Duodenal mucosa (tissue), 2 donors: ENCODE measurements around the gene TRIM24.
A peak's percentile ranks its signal among the peaks of the same experiment; 100 is the strongest.

Source experiments
- H3K27ac ChIP-seq: one replicate; pipeline ENCODE4 v1.7.0; 2013; ENCODE audit warnings: low read depth, low read length
- H3K27me3 ChIP-seq, 2 donors: one replicate each; pipeline ENCODE4 v1.7.0; 2013; ENCODE audit warnings: low read length in 2 of 2, control low read depth in 1 of 2; ENCODE audit not compliant: insufficient read depth in 2 of 2, control insufficient read depth in 1 of 2
- H3K36me3 ChIP-seq, 2 donors: one replicate each; pipeline ENCODE4 v1.7.0; 2013; ENCODE audit warnings: low read length in 2 of 2, control low read depth in 1 of 2; ENCODE audit not compliant: insufficient read depth in 2 of 2, control insufficient read depth in 1 of 2
- H3K4me1 ChIP-seq, 2 donors: one replicate each; pipeline ENCODE4 v1.7.0; 2013; ENCODE audit warnings: low read length in 2 of 2, control low read depth in 1 of 2; ENCODE audit not compliant: insufficient read depth in 2 of 2, control insufficient read depth in 1 of 2
- H3K4me3 ChIP-seq, 2 donors: one replicate each; pipeline ENCODE4 v1.7.0; 2013; ENCODE audit warnings: low read length in 2 of 2, low read depth in 1 of 2
- H3K9ac ChIP-seq, 2 donors: one replicate each; pipeline ENCODE4 v1.7.0; 2013; ENCODE audit warnings: low read length in 2 of 2, low read depth in 1 of 2
- H3K9me3 ChIP-seq, 2 donors: one replicate each; pipeline ENCODE4 v1.7.0; 2013; ENCODE audit warnings: low read length in 2 of 2, control low read depth in 1 of 2; ENCODE audit not compliant: control insufficient read depth in 1 of 2

TRIM24 gene

DNA sequence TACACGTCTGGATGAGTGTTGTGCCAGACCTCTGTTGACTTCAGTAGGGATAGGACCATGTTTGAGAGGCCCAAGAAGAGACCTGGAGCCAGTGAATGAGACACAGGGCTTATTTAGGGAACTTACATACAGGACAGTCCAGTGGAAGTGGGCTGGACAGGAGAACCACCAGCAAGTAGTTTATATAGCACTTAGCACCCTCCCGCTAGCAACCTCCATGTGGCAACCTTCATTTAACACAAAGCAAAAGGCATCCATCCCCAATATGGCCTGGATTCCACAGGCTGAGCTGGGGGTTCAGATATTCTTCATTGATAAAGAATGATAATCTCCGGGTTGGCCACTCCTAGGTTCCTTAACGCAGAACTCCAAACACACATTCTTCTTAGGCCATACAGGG, 93.7 kb downstream of the TRIM24 start:
- Histone ChIP-seq H3K9me3 (peaks cover 31 to 38% of the 10 kb centered on the region in 2 donors), H3K27ac (no peak overlapping the region), H3K4me1 (no peaks in the 10 kb centered on the region), H3K36me3 (peaks cover 72 to 81% of the 10 kb centered on the region in 2 donors), H3K4me3 (no peak overlapping the region), H3K27me3 (no peaks in the 10 kb centered on the region), H3K9ac (no peak overlapping the region)

DNA sequence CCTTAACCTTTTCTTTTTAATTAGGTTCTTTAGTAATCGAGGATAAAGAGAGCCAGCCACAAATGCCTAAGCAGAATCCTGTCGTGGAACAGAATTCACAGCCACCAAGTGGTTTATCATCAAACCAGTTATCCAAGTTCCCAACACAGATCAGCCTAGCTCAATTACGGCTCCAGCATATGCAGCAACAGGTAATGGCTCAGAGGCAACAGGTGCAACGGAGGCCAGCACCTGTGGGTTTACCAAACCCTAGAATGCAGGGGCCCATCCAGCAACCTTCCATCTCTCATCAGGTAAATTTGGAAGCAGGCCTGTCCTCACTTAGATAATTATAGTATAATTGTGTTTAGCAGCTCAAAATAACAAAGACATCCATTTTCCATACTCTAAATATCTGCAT, 94.6 kb downstream of the TRIM24 start:
- peaks cover 39 to 40% of the 10 kb centered on the region in 2 donors for H3K9me3 ChIP-seq

DNA sequence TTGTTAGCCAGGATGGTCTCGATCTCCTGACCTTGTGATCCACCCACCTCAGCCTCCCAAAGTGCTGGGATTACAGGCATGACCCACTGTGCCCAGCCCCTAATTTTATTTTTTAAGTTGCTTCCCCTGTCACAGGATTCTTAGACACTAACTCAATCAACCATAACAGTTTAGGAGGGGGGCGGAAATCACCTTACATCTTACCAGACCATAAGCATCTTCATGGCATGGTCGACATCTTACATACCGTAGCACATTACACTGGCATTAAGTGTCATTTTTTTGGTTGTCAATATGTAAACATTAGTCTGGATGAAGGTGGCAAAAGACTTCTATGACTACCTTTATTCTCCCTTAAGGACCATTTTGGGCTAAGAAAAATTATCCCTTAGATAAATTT, 95.6 kb downstream of the TRIM24 start:
- no peaks in the 10 kb centered on the region for H3K27me3 ChIP-seq
- no peaks in the 10 kb centered on the region for H3K4me1 ChIP-seq
- no peak overlapping the region for H3K27ac ChIP-seq
- peaks cover 78 to 95% of the 10 kb centered on the region in 2 donors for H3K36me3 ChIP-seq
- no peak overlapping the region for H3K9ac ChIP-seq
- no peak overlapping the region for H3K4me3 ChIP-seq
- H3K9me3 ChIP-seq = peaks cover 41 to 43% of the 10 kb centered on the region in 2 donors

More for the DNA sequence above, 94.6 kb downstream of the TRIM24 start:
- H3K4me1 ChIP-seq = no peaks in the 10 kb centered on the region
- no peak overlapping the region for H3K9ac ChIP-seq
- no peak overlapping the region for H3K27ac ChIP-seq
- H3K27me3 ChIP-seq = no peaks in the 10 kb centered on the region
- H3K4me3 ChIP-seq = no peak overlapping the region
- H3K36me3 ChIP-seq = peaks cover 72 to 85% of the 10 kb centered on the region in 2 donors

DNA sequence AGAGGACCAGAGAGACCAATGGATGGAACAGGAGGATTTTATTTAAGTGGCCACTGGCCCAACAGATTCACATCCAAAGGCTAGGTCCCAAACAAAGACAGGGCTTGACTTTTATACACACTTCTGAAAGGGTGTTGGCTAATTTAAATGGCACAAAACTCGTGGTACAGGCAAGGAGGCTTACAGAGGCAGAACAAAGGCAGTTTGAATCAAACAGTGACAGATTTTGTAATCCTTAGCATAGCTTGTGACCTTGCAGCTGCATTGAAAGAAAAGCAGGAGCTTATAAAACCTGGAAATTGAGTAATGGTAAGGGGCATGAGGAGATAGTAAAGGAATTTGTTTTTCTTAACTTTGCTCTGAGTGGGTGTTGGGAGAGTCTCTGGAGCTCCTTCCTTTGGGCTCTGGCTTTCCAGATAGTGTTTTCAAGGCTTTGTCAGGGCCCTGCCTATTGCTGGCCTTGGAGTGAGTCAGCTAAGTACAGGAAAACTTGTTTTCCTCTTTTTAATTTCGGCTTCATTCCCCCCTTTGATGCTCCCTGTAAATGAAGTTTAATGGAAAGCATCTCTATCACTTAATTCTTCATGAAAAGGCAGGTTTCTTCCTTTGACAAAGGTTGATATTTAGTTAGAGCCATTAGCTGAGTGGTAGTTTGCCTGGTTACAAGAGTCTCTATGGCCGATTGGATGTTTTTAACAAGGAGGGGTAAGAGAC, 96.9 kb downstream of the TRIM24 start:
- peaks cover 77 to 97% of the 10 kb centered on the region in 2 donors for H3K36me3 ChIP-seq
- H3K4me3 ChIP-seq = peak overlapping the region in 1 of 2 donors; percentile 28
- no peak overlapping the region for H3K9ac ChIP-seq
- H3K27ac ChIP-seq = no peak overlapping the region
- peaks cover 43% of the 10 kb centered on the region in 2 donors for H3K9me3 ChIP-seq
- no peaks in the 10 kb centered on the region for H3K4me1 ChIP-seq
- no peaks in the 10 kb centered on the region for H3K27me3 ChIP-seq

DNA sequence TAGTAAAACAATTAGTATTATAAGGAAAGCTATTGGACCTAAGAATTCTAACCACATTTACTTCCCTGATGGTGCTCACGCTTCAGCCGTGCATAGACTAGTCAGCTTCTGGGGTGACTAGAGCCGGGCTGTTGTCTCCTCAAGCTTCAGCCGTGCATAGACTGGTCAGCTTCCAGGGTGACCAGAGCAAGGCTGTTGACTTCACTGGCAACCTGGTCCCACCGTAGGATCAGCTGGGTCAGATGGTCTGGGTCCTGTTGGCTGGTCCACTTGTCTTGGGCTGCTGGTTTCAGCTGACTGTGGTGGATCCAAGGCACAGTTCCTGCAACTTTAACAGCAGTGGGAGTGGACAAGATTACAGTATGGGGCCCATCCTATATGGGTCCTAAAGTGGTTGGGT, 99.4 kb downstream of the TRIM24 start:
- peaks cover 54 to 62% of the 10 kb centered on the region in 2 donors for H3K9me3 ChIP-seq

DNA sequence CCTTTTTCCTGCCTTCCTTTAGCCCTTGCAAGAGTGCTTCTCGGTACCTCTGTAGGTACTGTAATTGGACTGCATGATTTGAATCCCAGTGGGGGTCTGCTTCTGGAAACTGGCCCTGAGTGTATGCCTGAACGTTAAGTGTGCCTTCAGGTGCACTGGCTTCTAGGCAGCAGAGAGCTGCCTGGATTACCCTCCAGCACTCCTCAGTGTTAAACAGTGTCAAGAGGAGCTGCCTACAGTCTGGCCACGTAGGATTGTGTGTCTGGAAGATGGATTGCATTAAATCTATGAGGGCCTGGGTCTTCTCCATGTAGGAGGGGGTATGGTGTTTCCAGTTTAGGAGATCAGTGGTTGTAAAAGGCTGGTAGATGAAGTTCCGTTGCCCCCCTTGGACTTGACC, 103.7 kb downstream of the TRIM24 start:
- H3K9me3 ChIP-seq = peaks cover 44 to 54% of the 10 kb centered on the region in 2 donors
- H3K9ac ChIP-seq = no peak overlapping the region
- H3K4me3 ChIP-seq = peak overlapping the region in 1 of 2 donors; percentile 18
- no peaks in the 10 kb centered on the region for H3K27me3 ChIP-seq
- H3K27ac ChIP-seq = no peak overlapping the region
- peaks cover 0 to 6% of the 10 kb centered on the region in 2 donors for H3K4me1 ChIP-seq
- H3K36me3 ChIP-seq = peaks cover 64 to 98% of the 10 kb centered on the region in 2 donors

More for the DNA sequence above, 99.4 kb downstream of the TRIM24 start:
- H3K36me3 ChIP-seq = peaks cover 82 to 98% of the 10 kb centered on the region in 2 donors
- H3K4me1 ChIP-seq = peaks cover 0 to 6% of the 10 kb centered on the region in 2 donors
- no peaks in the 10 kb centered on the region for H3K27me3 ChIP-seq
- no peak overlapping the region for H3K4me3 ChIP-seq
- H3K27ac ChIP-seq = no peak overlapping the region
- no peak overlapping the region for H3K9ac ChIP-seq

DNA sequence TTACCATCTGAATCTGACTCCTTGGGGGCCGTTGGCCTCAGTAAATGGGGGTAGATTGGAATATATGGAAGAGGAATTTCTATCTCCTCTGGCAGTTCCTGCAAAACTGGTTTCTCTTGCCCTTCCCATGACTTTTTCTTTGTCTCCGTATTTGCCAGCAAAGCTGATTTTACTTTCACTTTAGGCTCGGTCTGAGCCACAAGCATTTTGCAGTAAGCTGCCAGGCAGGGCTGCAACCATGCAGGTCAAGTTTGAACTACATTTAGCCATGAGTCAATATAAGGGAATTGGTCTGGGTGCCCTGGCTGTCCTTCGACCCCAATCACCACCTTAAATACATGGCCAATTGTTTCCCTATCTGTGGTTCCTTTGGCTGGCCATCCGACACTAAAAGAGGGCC, 104.3 kb downstream of the TRIM24 start:
- Histone ChIP-seq H3K27me3 (no peaks in the 10 kb centered on the region), H3K9ac (no peak overlapping the region), H3K27ac (no peak overlapping the region), H3K4me3 (peak overlapping the region; percentile 4 to 18), H3K4me1 (peaks cover 0 to 6% of the 10 kb centered on the region in 2 donors), H3K36me3 (peaks cover 64 to 98% of the 10 kb centered on the region in 2 donors), H3K9me3 (peaks cover 42 to 49% of the 10 kb centered on the region in 2 donors)

DNA sequence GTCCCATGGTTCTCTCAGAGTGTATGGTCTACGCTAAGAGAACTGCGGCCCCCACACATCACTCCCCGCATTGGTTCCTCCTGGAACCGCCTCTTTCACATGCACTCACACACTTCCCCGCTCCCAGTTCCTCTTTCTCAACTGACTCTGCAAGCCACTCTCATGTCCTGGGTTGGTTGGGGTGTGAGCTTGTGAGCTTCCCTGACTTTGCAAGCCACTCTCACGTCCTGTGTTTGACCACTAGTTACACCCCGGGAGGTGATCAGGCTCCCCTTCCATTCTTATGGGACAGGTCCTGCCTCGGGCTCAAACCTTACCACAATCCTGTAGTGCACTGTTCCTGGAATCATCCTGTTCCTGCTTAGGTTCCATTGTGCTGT, 105.0 kb downstream of the TRIM24 start:
- Histone ChIP-seq H3K4me1 (peaks cover 0 to 6% of the 10 kb centered on the region in 2 donors), H3K27ac (no peak overlapping the region), H3K4me3 (peak overlapping the region in 1 of 2 donors; percentile 4), H3K9ac (no peak overlapping the region), H3K36me3 (peaks cover 59 to 97% of the 10 kb centered on the region in 2 donors), H3K9me3 (peaks cover 39 to 44% of the 10 kb centered on the region in 2 donors), H3K27me3 (no peaks in the 10 kb centered on the region)

DNA sequence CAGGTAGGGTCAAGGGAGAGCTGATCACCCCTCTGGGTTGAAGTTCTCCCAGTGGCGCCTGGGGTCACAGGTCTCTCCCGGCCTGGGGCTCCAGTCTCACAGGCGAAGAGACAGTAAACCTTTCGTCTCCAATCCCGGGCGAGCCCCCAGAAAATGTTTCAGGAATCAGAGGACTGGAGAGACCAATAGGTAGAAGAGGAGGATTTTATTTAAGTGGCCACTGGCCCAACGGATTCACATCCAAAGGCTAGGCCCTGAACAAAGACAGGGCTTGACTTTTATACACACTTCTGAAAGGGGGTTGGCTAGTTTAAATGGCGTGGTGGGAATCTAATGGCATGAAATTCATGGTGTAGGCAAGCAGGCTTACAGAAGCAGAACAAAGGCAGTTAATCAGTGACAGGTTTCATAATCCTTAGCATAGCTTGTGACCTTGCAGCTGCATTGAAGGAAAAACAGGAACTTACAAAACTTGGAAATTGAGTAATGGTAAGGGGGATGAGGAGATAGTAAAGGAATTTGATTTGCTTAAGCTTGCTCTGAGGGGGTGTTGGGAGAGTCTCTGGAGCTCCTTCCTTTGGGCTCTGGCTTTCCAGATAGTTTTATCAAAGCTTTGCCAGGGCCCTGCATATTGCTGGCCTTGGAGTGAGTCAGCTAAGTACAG, 105.5 kb downstream of the TRIM24 start:
- Histone ChIP-seq H3K27ac (no peak overlapping the region), H3K9ac (no peak overlapping the region), H3K4me3 (no peak overlapping the region), H3K27me3 (no peaks in the 10 kb centered on the region), H3K9me3 (peaks cover 39 to 44% of the 10 kb centered on the region in 2 donors), H3K36me3 (peaks cover 55 to 96% of the 10 kb centered on the region in 2 donors), H3K4me1 (peaks cover 0 to 6% of the 10 kb centered on the region in 2 donors)

DNA sequence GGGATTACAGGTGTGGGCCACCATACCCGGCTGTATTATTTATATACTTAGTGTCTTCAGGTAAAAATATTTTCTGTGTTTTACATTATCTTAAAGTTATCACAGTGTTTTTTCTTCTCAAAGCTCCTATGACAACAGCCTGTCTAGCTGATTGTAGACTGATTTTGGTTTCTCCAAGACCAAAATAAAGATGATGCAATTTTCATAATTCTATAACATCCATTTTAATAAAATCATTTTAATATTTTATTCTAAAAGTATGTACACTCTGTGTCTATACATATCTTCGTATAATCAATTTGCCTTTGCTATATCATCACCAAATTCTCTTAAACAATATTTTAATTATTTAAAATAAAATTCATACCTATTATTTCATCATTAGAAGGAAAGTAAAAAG, 108.6 kb downstream of the TRIM24 start:
- H3K27me3 ChIP-seq = no peaks in the 10 kb centered on the region
- H3K4me3 ChIP-seq = no peak overlapping the region
- H3K36me3 ChIP-seq = peaks cover 32 to 81% of the 10 kb centered on the region in 2 donors
- H3K9me3 ChIP-seq = peaks cover 28% of the 10 kb centered on the region in 2 donors
- H3K4me1 ChIP-seq = peaks cover 0 to 6% of the 10 kb centered on the region in 2 donors
- no peak overlapping the region for H3K9ac ChIP-seq
- H3K27ac ChIP-seq = no peak overlapping the region
